SIG-M5 (cell line): Measurements from ENCODE around the gene SPON1.

Experiments
- DNase-seq: peaks from one replicate; lab custom pipeline; 2025; lab: John Stamatoyannopoulos, UW

SPON1 gene

GRCh38 chr11:14190992-14191778, 228.7 kb downstream of the SPON1 start:
- no peak for DNase-seq

GRCh38 chr11:14193644-14194043, 231.1 kb downstream of the SPON1 start:
- no peak for DNase-seq

GRCh38 chr11:14202251-14203196, 240.0 kb downstream of the SPON1 start:
- DNase-seq, result no peak

- DNase-seq, result no peak
Observed at GRCh38 chr11:14203321-14203720, 240.8 kb downstream of the SPON1 start.

GRCh38 chr11:14212986-14213385, 250.5 kb downstream of the SPON1 start:
- DNase-seq, result no peak

- DNase-seq, result no peak
Observed at GRCh38 chr11:14218728-14219127, 256.2 kb downstream of the SPON1 start.

- no peak for DNase-seq
Observed at GRCh38 chr11:14223636-14224288, 261.2 kb downstream of the SPON1 start.

GRCh38 chr11:14224395-14224794, 261.9 kb downstream of the SPON1 start:
- DNase-seq, result no peak

GRCh38 chr11:14225666-14226065, 263.1 kb downstream of the SPON1 start:
- no peak for DNase-seq

GRCh38 chr11:14228356-14228755, 265.8 kb downstream of the SPON1 start:
- no peak for DNase-seq

GRCh38 chr11:14229472-14229871, 266.9 kb downstream of the SPON1 start:
- DNase-seq, result no peak

GRCh38 chr11:14230407-14230806, 267.9 kb downstream of the SPON1 start:
- no peak for DNase-seq

GRCh38 chr11:14232652-14233051, 270.1 kb downstream of the SPON1 start:
- DNase-seq, result no peak

- DNase-seq, result no peak
Observed at GRCh38 chr11:14234446-14234845, 271.9 kb downstream of the SPON1 start.

GRCh38 chr11:14235701-14236100, 273.2 kb downstream of the SPON1 start:
- DNase-seq, result no peak

- DNase-seq, result no peak
Observed at GRCh38 chr11:14237444-14237961, 275.0 kb downstream of the SPON1 start.

- DNase-seq, result no peak
Observed at GRCh38 chr11:14240221-14240620, 277.7 kb downstream of the SPON1 start.

- DNase-seq, result no peak
Observed at GRCh38 chr11:14240951-14241350, 278.4 kb downstream of the SPON1 start.

GRCh38 chr11:14242187-14242586, 279.7 kb downstream of the SPON1 start:
- no peak for DNase-seq

GRCh38 chr11:14242733-14243132, 280.2 kb downstream of the SPON1 start:
- DNase-seq, result no peak

GRCh38 chr11:14244926-14245325, 282.4 kb downstream of the SPON1 start:
- DNase-seq, result no peak

GRCh38 chr11:14245444-14245843, 282.9 kb downstream of the SPON1 start:
- no peak for DNase-seq
